PFSK-1 (cell line): Measurements from ENCODE around the gene PELO.

Experiments used
- FOXP2 ChIP-seq: optimal IDR thresholded peaks from 2 replicates; pipeline ENCODE3; 2011; ENCODE audit warnings: borderline replicate concordance, control low read depth, inconsistent platforms; ENCODE audit not compliant: insufficient read depth; ENCODE audit errors: extremely low read length, extremely low read depth
- POLR2AphosphoS5 ChIP-seq: IDR thresholded peaks from 2 replicates; pipeline ENCODE4 v1.6.1; 2012; ENCODE audit warnings: low read depth, mild to moderate bottlenecking, control low read depth, low read length, moderate library complexity
- SIN3A ChIP-seq: IDR thresholded peaks from 2 replicates; pipeline ENCODE4 v1.6.1; 2012; ENCODE audit warnings: mild to moderate bottlenecking, low read length, moderate library complexity, borderline replicate concordance; ENCODE audit not compliant: insufficient read depth
- TAF1 ChIP-seq: IDR thresholded peaks from 2 replicates; pipeline ENCODE4 v1.6.1; 2012; ENCODE audit warnings: low read length, control low read depth, borderline replicate concordance; ENCODE audit not compliant: insufficient read depth
- TF ChIP-seq, protein P1 (sequence below), 2 experiments: IDR thresholded peaks; 2 replicates each; pipeline versions ENCODE4 v1.6.1 to v1.8.0; 2011 to 2012; ENCODE audit warnings: low read depth in 2 of 2, low read length in 2 of 2, control low read depth in 1 of 2, inconsistent platforms in 1 of 2, mild to moderate bottlenecking in 1 of 2, moderate library complexity in 1 of 2; ENCODE audit not compliant: insufficient read depth in 1 of 2

PELO gene

DNA sequence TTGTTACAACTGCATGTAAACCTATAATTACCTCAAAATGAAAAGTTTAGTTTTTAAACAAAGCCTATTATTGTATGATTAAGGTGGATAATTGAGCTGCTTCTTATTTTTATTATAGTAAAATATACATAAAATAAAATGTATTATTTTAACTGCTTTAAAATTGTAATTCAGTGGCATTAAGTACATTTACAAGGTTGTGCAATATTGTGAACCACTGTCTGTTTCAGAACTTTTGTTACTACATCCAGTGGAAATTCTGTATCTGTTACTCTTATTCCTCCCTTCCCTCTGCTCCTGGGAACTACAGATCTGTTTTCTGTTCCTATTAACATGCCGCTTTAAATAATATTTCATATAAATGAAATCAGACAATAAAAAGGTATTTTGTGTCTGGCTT, 37.1 kb downstream of the PELO start:
- no peak for TF ChIP-seq POLR2AphosphoS5
- TF ChIP-seq, protein P1, sequence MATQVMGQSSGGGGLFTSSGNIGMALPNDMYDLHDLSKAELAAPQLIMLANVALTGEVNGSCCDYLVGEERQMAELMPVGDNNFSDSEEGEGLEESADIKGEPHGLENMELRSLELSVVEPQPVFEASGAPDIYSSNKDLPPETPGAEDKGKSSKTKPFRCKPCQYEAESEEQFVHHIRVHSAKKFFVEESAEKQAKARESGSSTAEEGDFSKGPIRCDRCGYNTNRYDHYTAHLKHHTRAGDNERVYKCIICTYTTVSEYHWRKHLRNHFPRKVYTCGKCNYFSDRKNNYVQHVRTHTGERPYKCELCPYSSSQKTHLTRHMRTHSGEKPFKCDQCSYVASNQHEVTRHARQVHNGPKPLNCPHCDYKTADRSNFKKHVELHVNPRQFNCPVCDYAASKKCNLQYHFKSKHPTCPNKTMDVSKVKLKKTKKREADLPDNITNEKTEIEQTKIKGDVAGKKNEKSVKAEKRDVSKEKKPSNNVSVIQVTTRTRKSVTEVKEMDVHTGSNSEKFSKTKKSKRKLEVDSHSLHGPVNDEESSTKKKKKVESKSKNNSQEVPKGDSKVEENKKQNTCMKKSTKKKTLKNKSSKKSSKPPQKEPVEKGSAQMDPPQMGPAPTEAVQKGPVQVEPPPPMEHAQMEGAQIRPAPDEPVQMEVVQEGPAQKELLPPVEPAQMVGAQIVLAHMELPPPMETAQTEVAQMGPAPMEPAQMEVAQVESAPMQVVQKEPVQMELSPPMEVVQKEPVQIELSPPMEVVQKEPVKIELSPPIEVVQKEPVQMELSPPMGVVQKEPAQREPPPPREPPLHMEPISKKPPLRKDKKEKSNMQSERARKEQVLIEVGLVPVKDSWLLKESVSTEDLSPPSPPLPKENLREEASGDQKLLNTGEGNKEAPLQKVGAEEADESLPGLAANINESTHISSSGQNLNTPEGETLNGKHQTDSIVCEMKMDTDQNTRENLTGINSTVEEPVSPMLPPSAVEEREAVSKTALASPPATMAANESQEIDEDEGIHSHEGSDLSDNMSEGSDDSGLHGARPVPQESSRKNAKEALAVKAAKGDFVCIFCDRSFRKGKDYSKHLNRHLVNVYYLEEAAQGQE (IDR thresholded peaks at IDR 0.05; ENCODE audit: insufficient read depth in 1 of 2, low read depth in 2 of 2, low read length in 2 of 2) = no peak
- no peak for TF ChIP-seq TAF1
- TF ChIP-seq FOXP2 = no peak
- no peak for TF ChIP-seq SIN3A

GRCh38 chr5:52825826-52826225, 38.1 kb downstream of the PELO start:
- TF ChIP-seq, protein P1 (IDR thresholded peaks at IDR 0.05; ENCODE audit: insufficient read depth in 1 of 2, low read depth in 2 of 2, low read length in 2 of 2) = no peak

DNA sequence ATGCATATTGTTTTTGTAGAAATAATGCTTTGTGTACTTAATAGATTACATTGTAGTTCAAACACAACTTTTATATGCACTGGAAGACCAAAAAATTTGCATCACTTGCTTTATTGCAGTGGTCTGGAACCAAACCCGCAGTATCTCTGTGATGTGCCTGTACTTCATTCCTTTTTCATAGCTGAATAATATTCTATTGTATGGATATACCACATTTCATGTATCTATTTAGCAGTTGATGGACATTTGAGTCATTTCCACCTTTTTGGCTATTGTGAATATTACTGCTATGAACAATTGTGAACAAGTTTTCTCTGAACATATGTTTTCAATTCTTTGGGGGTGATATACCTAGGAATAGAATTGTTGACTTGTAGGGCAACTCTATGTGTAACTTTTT, 40.1 kb downstream of the PELO start:
- TF ChIP-seq TAF1 (no peak), FOXP2 (no peak), POLR2AphosphoS5 (no peak), SIN3A (no peak)
- TF ChIP-seq, protein P1 (IDR thresholded peaks at IDR 0.05; ENCODE audit: insufficient read depth in 1 of 2, low read depth in 2 of 2, low read length in 2 of 2) = no peak

- TF ChIP-seq FOXP2 (no peak), SIN3A (no peak)
These were observed 41.9 kb downstream of the PELO start for GRCh38 chr5:52829664-52830063.

DNA sequence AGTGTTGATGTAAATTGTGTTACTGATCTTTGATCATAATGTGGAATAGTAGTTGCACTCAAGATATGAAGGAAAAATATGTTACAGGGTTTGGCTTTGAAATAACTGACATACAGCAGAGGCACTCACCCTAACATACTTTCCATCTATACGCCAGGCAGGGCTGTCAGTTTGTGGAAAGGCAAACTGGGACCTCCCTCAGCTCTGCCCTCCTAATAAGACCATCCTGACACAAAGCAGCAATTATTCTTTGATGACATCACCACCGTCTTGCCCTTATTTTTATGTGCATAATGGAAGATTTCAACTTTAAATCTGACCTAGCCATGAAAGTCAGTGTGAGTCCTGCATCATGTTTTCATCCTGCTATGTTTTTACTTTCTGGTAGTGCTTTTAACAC, 42.9 kb downstream of the PELO start:
- TF ChIP-seq FOXP2 = no peak
- no peak for TF ChIP-seq SIN3A
- TF ChIP-seq, protein P1 (IDR thresholded peaks at IDR 0.05; ENCODE audit: insufficient read depth in 1 of 2, low read depth in 2 of 2, low read length in 2 of 2) = no peak
- TF ChIP-seq TAF1 = no peak
- no peak for TF ChIP-seq POLR2AphosphoS5

- no peak for TF ChIP-seq FOXP2
- TF ChIP-seq TAF1 = no peak
- TF ChIP-seq, protein P1 (IDR thresholded peaks at IDR 0.05; ENCODE audit: insufficient read depth in 1 of 2, low read depth in 2 of 2, low read length in 2 of 2) = no peak
- TF ChIP-seq SIN3A = no peak
- TF ChIP-seq POLR2AphosphoS5 = no peak
These were observed 44.2 kb downstream of the PELO start for GRCh38 chr5:52831786-52832511.
